Stomach (tissue), 4 donors: ENCODE results near the gene CDK17.

Experiments used
- CTCF ChIP-seq, 7 experiments: fragments of 450-650 bp in 4 of 7; fragments of 200-600 bp in 3 of 7; sonication (generic) in 3 of 7; IDR thresholded peaks; one replicate each; pipeline ENCODE4 v1.5.1; 2016 to 2019; ENCODE audit warnings: antibody characterized with exemption in 7 of 7, control low read depth in 2 of 7, mild to moderate bottlenecking in 1 of 7
- POLR2A ChIP-seq, 4 donors: fragments of 450-650 bp; IDR thresholded peaks; one replicate each; pipeline ENCODE4 v1.6.1; 2016; ENCODE audit warnings: antibody characterized with exemption in 4 of 4, control low read depth in 2 of 4, mild to moderate bottlenecking in 1 of 4, moderate library complexity in 1 of 4
- POLR2AphosphoS5 ChIP-seq, 3 donors: sonication (generic); formaldehyde crosslinking; IDR thresholded peaks; one replicate each; pipeline ENCODE4 v1.6.1; 2016; ENCODE audit warnings: antibody characterized with exemption in 3 of 3

- TF ChIP-seq CTCF (IDR thresholded peaks at IDR 0.05) (no peak), POLR2A (IDR thresholded peaks at IDR 0.05) (no peak), POLR2AphosphoS5 (IDR thresholded peaks at IDR 0.05) (no peak)
Measured at GRCh38 chr12:96352161-96352835, 47.9 kb downstream of the CDK17 start.
